Measurements from ENCODE around the gene MRLN. TPM values are rescaled to one million over a fixed set of nuclear protein-coding genes. Genes with fewer than 3 reads are reported as not detected.
"Not testable (repeated sequence)": the region's sequence is repeated elsewhere in the genome, so short reads cannot be mapped to it uniquely, and the experiment has no call there.

MRLN gene
- total and polyA plus RNA-seq, 2 donors (not counting 1 experiment from before 2014, with no cell fraction given), result not detected

GRCh38 chr10:59793919-59794318, 40.7 kb upstream of the MRLN start:
- H3K4me3 ChIP-seq (replicated peaks in 1 of 4; ENCODE audit: control extremely low read depth in 1 of 4, insufficient read depth in 1 of 4, low read depth in 3 of 4, low read length in 4 of 4), result no peak overlapping the region
- DNase-seq (ENCODE audit: low read depth in 2 of 2), result peak in 1 of 2 donors; percentile 39
- no peak overlapping the region for H2AFZ ChIP-seq (ENCODE audit: low read length)
- H3K79me2 ChIP-seq (ENCODE audit: control insufficient read depth, insufficient read depth, low read length), result no peaks in the 10 kb centered on the region
- no peaks in the 10 kb centered on the region for H3K4me1 ChIP-seq (ENCODE audit: control insufficient read depth, extremely low read depth, insufficient read depth, low read length)
- H3K27me3 ChIP-seq (ENCODE audit: control insufficient read depth, insufficient read depth, low read length), result no peaks in the 10 kb centered on the region
- H3K27ac ChIP-seq (ENCODE audit: insufficient read depth, low read length), result no peak overlapping the region
- no peak overlapping the region for H3K4me2 ChIP-seq (ENCODE audit: extremely low read depth, insufficient read depth, low read length)
- no peak for TF ChIP-seq EZH2 (IDR thresholded peaks at IDR 0.05; ENCODE audit: low read length, missing control alignments)
- TF ChIP-seq CTCF (conservative IDR thresholded peaks at IDR 0.05 in 1 of 2, IDR thresholded peaks at IDR 0.05 in 1 of 2; ENCODE audit: low read depth in 1 of 2, low read length in 2 of 2), result no peak
- no peaks in the 10 kb centered on the region for H3K9me3 ChIP-seq (ENCODE audit: control insufficient read depth, insufficient read depth, low read depth, low read length)
- H4K20me1 ChIP-seq (ENCODE audit: control insufficient read depth, extremely low read depth, insufficient read depth, low read length), result no peaks in the 10 kb centered on the region
- peaks cover 7% of the 10 kb centered on the region for H3K36me3 ChIP-seq (ENCODE audit: control insufficient read depth, insufficient read depth, low read length)
- no peak overlapping the region for H3K9ac ChIP-seq (ENCODE audit: insufficient read depth, low read length)

- Histone ChIP-seq H3K4me1 (ENCODE audit: control insufficient read depth, extremely low read depth, insufficient read depth, low read length) (no peaks in the 10 kb centered on the region), H2AFZ (ENCODE audit: low read length) (no peak overlapping the region), H3K36me3 (ENCODE audit: control insufficient read depth, insufficient read depth, low read length) (peaks cover 7% of the 10 kb centered on the region), H3K27me3 (ENCODE audit: control insufficient read depth, insufficient read depth, low read length) (no peaks in the 10 kb centered on the region), H3K79me2 (ENCODE audit: control insufficient read depth, insufficient read depth, low read length) (no peaks in the 10 kb centered on the region), H4K20me1 (ENCODE audit: control insufficient read depth, extremely low read depth, insufficient read depth, low read length) (no peaks in the 10 kb centered on the region), H3K4me2 (ENCODE audit: extremely low read depth, insufficient read depth, low read length) (no peak overlapping the region), H3K9me3 (ENCODE audit: control insufficient read depth, insufficient read depth, low read depth, low read length) (no peaks in the 10 kb centered on the region), H3K9ac (ENCODE audit: insufficient read depth, low read length) (no peak overlapping the region), H3K27ac (ENCODE audit: insufficient read depth, low read length) (no peak overlapping the region), H3K4me3 (replicated peaks in 1 of 4; ENCODE audit: control extremely low read depth in 1 of 4, insufficient read depth in 1 of 4, low read depth in 3 of 4, low read length in 4 of 4) (no peak overlapping the region)
- TF ChIP-seq EZH2 (IDR thresholded peaks at IDR 0.05; ENCODE audit: low read length, missing control alignments) (no peak), CTCF (conservative IDR thresholded peaks at IDR 0.05 in 1 of 2, IDR thresholded peaks at IDR 0.05 in 1 of 2; ENCODE audit: low read depth in 1 of 2, low read length in 2 of 2) (no peak)
- no peak for DNase-seq (ENCODE audit: low read depth in 2 of 2)
Measured at GRCh38 chr10:59792812-59793211, 39.6 kb upstream of the MRLN start.

- H3K4me1 ChIP-seq (ENCODE audit: control insufficient read depth, extremely low read depth, insufficient read depth, low read length), result no peaks in the 10 kb centered on the region
- H3K9ac ChIP-seq (ENCODE audit: insufficient read depth, low read length), result no peak overlapping the region
- no peaks in the 10 kb centered on the region for H3K9me3 ChIP-seq (ENCODE audit: control insufficient read depth, insufficient read depth, low read depth, low read length)
- no peak overlapping the region for H3K27ac ChIP-seq (ENCODE audit: insufficient read depth, low read length)
- no peaks in the 10 kb centered on the region for H3K27me3 ChIP-seq (ENCODE audit: control insufficient read depth, insufficient read depth, low read length)
- H3K79me2 ChIP-seq (ENCODE audit: control insufficient read depth, insufficient read depth, low read length), result no peaks in the 10 kb centered on the region
- peaks cover 7% of the 10 kb centered on the region for H3K36me3 ChIP-seq (ENCODE audit: control insufficient read depth, insufficient read depth, low read length)
- no peaks in the 10 kb centered on the region for H4K20me1 ChIP-seq (ENCODE audit: control insufficient read depth, extremely low read depth, insufficient read depth, low read length)
- DNase-seq (ENCODE audit: low read depth in 2 of 2), result no peak
- no peak overlapping the region for H3K4me3 ChIP-seq (replicated peaks in 1 of 4; ENCODE audit: control extremely low read depth in 1 of 4, insufficient read depth in 1 of 4, low read depth in 3 of 4, low read length in 4 of 4)
- no peak for TF ChIP-seq CTCF (conservative IDR thresholded peaks at IDR 0.05 in 1 of 2, IDR thresholded peaks at IDR 0.05 in 1 of 2; ENCODE audit: low read depth in 1 of 2, low read length in 2 of 2)
- no peak for TF ChIP-seq EZH2 (IDR thresholded peaks at IDR 0.05; ENCODE audit: low read length, missing control alignments)
- no peak overlapping the region for H3K4me2 ChIP-seq (ENCODE audit: extremely low read depth, insufficient read depth, low read length)
- H2AFZ ChIP-seq (ENCODE audit: low read length), result no peak overlapping the region
Measured at GRCh38 chr10:59791601-59792000, 38.3 kb upstream of the MRLN start.

- not testable (repeated sequence) for H3K9ac ChIP-seq (ENCODE audit: insufficient read depth, low read length); H4K20me1 ChIP-seq (ENCODE audit: control insufficient read depth, extremely low read depth, insufficient read depth, low read length); H3K27ac ChIP-seq (ENCODE audit: insufficient read depth, low read length); H3K36me3 ChIP-seq (ENCODE audit: control insufficient read depth, insufficient read depth, low read length); H3K4me3 ChIP-seq (replicated peaks in 1 of 4; ENCODE audit: control extremely low read depth in 1 of 4, insufficient read depth in 1 of 4, low read depth in 3 of 4, low read length in 4 of 4); H3K27me3 ChIP-seq (ENCODE audit: control insufficient read depth, insufficient read depth, low read length); H3K79me2 ChIP-seq (ENCODE audit: control insufficient read depth, insufficient read depth, low read length); H2AFZ ChIP-seq (ENCODE audit: low read length); DNase-seq (ENCODE audit: low read depth in 2 of 2); H3K4me2 ChIP-seq (ENCODE audit: extremely low read depth, insufficient read depth, low read length); H3K4me1 ChIP-seq (ENCODE audit: control insufficient read depth, extremely low read depth, insufficient read depth, low read length); H3K9me3 ChIP-seq (ENCODE audit: control insufficient read depth, insufficient read depth, low read depth, low read length)
Measured at GRCh38 chr10:59790080-59790479, 36.8 kb upstream of the MRLN start.

- H3K27me3 ChIP-seq (ENCODE audit: control insufficient read depth, insufficient read depth, low read length); H3K4me3 ChIP-seq (replicated peaks in 1 of 4; ENCODE audit: control extremely low read depth in 1 of 4, insufficient read depth in 1 of 4, low read depth in 3 of 4, low read length in 4 of 4); H2AFZ ChIP-seq (ENCODE audit: low read length); H3K9ac ChIP-seq (ENCODE audit: insufficient read depth, low read length); H3K9me3 ChIP-seq (ENCODE audit: control insufficient read depth, insufficient read depth, low read depth, low read length); H3K4me2 ChIP-seq (ENCODE audit: extremely low read depth, insufficient read depth, low read length); H3K79me2 ChIP-seq (ENCODE audit: control insufficient read depth, insufficient read depth, low read length); H4K20me1 ChIP-seq (ENCODE audit: control insufficient read depth, extremely low read depth, insufficient read depth, low read length); H3K27ac ChIP-seq (ENCODE audit: insufficient read depth, low read length); H3K36me3 ChIP-seq (ENCODE audit: control insufficient read depth, insufficient read depth, low read length); DNase-seq (ENCODE audit: low read depth in 2 of 2); H3K4me1 ChIP-seq (ENCODE audit: control insufficient read depth, extremely low read depth, insufficient read depth, low read length): not testable (repeated sequence)
Measured at GRCh38 chr10:59788914-59789313, 35.7 kb upstream of the MRLN start.

Measured in fibroblast of lung (primary cell).